ENCODE data around the gene LELP1.
"Not testable (repeated sequence)": the region's sequence is repeated elsewhere in the genome, so short reads cannot be mapped to it uniquely, and the experiment has no call there.

The LELP1 gene

DNA sequence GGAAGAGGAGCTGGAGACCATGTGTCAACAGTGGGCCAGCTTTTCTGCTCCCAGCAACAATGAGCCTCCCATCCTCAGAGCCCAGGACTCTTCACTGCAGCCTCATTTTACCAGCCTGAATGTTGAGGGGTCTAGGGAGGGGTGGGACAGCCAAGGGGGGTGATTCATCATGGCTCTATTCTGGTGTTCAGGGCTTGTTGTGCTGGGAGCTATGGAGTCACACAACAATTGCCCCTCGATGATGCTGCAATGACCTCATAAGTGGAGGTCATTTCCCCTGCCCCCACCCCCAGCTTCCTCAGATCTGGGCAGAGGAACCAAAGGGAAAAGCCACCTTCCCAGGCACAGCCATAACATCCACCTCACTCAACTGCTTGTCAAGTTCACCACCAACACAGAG lies at the start of gene LELP1:
TSS of gene LELP1 (plus strand) at position 301 of the 400 bp plus-strand sequence. CDS start 1,278 bp downstream, outside the sequence.
- no peak for ATAC-seq

DNA sequence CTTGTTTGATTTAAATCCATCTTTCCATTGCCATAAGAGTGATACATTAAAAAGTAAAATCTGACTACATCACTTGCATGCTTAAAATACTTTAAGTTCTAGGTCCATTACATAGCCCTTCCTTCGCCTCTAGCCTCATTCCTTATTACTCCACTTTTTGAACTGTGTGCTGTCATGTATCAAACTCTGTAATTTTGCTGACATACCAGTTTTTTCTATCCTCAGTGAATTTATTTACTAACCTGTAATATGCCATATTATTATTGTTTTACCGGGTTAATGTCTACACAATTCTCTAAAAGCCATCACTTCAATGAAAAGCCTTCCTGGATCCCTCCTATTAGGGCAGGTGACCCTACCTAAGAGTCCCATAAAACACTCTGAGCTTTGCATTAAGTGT lies 47.7 kb upstream of the LELP1 start:
- ATAC-seq, result no peak

DNA sequence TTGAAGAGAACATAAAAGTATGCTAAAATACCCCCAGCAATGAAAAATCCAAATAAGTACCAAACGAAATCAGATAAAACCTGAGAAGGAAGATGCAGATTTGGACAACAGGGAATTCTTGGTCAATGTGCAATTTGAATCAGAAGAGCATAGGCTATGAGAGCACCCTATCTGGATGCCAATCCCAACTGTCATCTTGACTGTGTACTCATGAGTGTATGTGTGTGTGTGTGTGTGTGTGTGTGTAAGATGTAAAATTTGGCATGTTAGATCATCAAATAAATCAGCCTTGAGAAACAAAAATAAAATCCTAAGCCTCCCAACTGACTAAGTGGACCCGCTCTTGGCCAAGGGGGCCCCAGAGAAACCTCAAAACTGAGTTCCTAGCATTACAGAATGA lies 34.5 kb upstream of the LELP1 start:
- no peak for ATAC-seq

DNA sequence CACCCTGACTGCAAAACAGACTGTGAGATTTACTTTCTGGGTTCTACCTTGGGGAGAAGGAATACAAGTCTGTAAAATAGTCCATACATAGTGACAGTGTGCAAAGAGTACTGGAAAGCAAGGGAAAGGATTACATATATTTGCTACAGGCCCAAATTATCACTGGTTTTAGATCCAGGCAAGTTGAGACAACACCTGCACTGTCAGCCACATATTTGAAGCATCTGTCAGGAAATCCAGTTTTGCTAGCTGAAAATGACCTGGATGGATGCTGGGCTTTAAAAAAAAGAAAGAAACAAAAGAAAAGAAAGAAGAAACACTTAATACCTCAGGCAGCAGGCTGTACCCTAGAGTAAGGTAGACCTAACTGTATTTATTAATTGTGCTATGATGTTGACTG lies 28.6 kb upstream of the LELP1 start:
- no peak for ATAC-seq

GRCh38 chr1:153178922-153179321 lies 24.3 kb upstream of the LELP1 start:
- no peak for ATAC-seq

GRCh38 chr1:153180556-153180955 lies 22.7 kb upstream of the LELP1 start:
- no peak for ATAC-seq

DNA sequence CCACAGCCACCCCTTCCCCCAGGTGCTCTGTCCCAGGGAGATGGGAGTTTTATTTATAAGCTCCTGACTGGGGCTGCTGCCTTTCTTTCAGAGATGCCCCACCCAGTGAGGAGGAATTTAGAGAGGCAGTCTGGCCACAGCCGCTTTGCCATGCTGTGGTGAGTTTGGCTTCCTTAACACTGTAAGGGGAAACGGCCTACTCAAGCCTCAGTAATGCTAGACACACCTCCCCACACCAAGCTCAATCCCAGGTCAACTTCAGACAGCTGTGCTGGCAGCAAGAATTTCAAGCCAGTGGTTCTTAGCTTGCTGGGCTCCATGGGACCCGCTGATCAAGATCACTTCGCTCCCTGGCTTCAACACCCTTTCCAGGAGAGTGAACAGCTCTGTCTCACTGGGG lies 14.9 kb upstream of the LELP1 start:
- not testable (repeated sequence) for ATAC-seq

DNA sequence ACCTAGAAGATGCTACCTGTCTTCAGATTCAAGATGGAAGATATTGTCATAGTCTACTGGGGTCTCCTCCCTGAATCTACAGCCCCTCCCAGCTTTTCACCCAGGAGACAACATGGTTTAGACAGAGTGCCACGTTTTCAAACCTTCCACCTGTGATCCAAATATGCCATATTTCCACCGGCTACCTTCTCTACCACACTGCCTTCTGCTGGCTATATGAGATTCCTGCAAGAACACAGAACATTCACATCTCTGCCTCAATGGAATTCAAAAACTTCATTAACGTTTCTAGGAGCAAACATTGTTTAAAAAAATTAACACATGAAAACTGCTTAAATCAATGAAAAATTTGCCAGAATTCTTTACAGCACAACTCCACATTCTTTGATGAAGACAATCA lies 12.9 kb upstream of the LELP1 start:
- no peak for ATAC-seq

DNA sequence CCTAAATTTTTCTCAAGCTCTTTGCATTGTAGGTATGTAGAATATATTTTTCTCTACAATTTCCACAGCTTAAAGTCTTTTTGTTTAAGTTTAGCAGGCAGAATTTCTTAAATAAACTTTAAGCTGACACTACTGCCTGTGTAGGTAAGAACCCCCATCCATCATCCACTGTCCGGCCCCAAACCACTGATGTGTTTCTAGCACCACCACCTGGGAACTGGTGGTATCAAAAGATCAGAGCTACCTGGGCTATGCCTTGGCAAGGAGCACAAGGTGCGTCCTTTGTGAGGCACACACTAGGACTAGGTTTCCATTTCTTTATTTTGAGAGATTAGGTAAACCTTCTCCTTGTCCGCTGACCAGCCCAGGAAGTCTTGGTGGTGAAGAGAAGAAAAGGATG lies 10.5 kb upstream of the LELP1 start:
- no peak for ATAC-seq

GRCh38 chr1:153194331-153195050 lies 8.7 kb upstream of the LELP1 start:
- no peak for ATAC-seq

DNA sequence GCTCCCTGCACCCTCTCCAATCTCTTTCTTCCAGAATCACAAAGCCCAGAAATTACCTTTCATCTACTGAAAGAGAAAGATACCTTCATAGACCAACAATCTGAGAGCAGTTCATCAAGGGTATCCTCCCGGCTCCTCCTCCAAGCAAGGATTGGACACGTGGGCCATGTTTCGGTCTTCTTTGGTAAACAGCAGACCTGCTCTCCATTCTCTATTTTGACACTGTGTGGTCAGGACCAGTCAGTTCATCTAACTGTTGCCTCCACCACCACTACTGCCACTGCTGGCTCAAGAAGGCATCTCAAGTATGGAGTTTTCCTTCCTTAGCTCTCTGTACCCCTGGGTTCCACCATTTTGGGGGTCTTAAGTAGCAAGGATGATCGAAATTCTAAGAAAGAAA lies 8.0 kb upstream of the LELP1 start:
- no peak for ATAC-seq

- ATAC-seq, result no peak
Measured at GRCh38 chr1:153202006-153202405, 1.2 kb upstream of the LELP1 start.

DNA sequence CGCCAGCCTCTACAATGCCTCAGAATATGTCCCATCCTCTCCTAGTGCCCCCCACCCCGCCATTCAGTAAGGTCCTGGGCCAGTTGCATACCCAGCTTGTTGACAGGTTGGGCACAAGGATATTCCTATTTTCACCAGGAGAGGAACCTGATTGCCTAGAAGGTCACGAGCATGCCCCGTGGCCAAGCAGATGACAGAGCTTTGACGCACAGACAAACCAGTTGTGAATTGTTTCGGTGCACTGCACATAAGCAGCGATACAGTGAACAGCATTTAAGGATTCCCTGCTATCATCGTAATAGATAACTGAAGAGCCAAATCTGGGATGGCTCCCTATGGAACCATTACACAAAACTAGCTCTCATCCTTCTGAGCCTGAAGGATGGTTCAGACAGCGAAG lies 3.4 kb downstream of the LELP1 start:
- ATAC-seq, result no peak

DNA sequence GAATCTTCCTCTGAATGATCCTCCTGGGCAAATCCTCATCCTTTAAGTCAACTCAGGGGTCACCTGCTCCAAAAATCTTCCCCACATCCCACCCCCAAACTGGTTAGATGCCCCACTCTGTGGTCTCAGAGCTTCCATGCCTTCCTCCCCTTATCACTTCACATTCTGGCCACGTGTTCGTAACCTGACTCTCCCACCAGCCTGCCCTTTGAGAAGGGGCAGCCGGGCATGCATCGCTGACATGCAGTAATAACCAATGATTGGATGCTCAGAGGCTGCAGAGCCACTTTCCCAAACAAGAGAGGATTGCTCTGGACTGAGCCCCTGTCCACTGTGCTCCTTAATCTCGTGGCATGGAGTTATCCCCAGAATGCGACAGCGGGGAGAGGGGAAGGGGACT lies 7.0 kb downstream of the LELP1 start:
- ATAC-seq, result no peak

DNA sequence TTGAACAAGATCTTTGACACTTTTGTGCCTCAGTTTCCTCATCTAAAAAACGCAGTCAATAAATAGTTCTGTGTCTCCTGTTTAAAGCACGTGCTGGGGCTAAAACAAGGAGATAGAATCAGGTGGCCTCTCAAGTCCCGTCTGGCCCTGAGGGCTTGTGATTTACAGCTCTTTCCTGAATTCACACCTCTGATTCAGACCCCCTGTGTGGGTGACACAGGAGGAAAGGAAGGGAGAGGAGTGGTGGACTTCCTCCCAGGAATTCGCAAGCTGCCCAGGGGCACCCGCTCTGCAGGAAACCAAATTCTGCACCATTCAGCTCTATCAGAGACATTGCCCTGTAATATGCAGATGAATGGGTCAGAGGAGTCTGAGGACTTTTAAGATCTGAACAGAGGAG lies 9.0 kb downstream of the LELP1 start:
- no peak for ATAC-seq

DNA sequence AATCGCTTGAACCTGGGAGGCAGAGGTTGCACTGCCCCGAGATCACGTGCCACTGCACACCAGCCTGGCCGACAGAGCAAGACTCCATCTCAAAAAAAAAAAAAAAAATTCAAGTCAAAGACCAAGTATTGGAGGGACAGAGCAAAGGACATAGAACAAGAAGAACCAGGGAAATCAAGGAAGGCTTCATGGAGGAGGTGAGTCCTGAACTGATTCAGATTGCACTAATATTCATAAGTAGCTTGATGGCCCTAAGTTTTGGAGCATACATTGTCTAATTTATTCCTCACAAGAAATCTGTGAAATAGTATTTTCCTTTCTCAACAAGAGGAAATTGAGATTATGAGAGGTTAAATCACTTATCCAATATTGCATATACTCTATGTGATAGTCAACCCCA lies 10.3 kb downstream of the LELP1 start:
- no peak for ATAC-seq

GRCh38 chr1:153217212-153217611 lies 14.0 kb downstream of the LELP1 start, which contains the start of gene PRR9:
Gene PRR9, plus strand, starts transcription at chr1:153217584. Its CDS starts 561 bp downstream, at chr1:153218145.
- no peak for ATAC-seq

GRCh38 chr1:153217744-153218416 lies 14.7 kb downstream of the LELP1 start:
- ATAC-seq, result no peak

- no peak for ATAC-seq
Measured at GRCh38 chr1:153220606-153221303, 17.5 kb downstream of the LELP1 start.

- ATAC-seq, result peak; percentile 46 to 48
Measured at GRCh38 chr1:153223040-153223891, 20.0 kb downstream of the LELP1 start.

DNA sequence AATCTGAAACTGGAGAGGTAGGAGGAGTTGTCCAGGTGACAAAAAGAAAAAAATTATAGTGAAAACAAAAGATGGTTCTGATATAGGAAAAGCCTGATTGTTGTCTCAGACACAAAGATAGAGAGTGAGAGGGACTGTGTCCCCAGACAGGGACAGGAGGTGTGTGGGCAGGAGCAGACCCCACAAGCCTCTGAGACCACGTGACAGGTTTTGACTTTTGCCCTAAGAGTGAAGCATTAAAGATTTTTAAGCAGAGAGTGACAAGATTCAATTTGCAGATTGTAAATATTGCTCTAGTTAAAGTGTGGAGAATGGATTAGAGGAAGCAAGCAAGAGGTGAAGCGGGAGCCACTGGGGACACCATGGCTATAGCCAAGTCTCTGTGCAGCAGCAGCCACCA lies 24.6 kb downstream of the LELP1 start:
- no peak for ATAC-seq

DNA sequence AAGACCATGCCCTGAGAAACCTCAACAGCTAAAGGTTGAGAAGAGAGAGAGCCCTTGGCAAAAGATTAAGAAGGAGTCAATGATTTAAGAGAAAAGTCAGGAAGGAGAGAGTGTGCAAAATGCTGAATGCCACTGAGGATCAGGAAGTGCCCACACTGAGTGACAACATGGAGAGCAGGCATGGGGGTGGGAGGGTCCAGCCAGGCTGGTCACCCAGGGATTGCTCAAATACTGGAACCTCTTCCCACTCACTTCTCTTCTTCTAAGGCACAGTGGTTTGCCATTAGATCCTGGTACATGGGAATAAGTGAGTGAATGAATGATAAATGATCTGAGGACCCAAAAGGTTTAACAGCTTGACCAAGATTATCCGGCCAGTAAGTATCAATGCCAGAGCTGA lies 25.3 kb downstream of the LELP1 start:
- ATAC-seq, result no peak
